Body of pancreas (tissue), 4 donors: ENCODE results near the gene CAMTA1. TPM values are rescaled to one million over a fixed set of nuclear protein-coding genes. Genes with fewer than 3 reads are reported as not detected.

Experiments used
- ATAC-seq: fragments of 150-250 bp; one replicate; pipeline ENCODE4 v1.9.1; 2016
- DNase-seq, 4 donors: peaks; one replicate each; pipeline ENCODE4 v3.0.0-alpha.2; 2019
- H3K27ac ChIP-seq, 4 donors: fragments of 200-600 bp; sonication (generic); 1 replicate in 3 of 4; 2 replicates in 1 of 4; pipeline versions ENCODE4 v1.5.1 to v1.6.1; 2016 to 2019; ENCODE audit warnings: mild to moderate bottlenecking in 1 of 4, mixed read lengths in 1 of 4, moderate library complexity in 1 of 4
- H3K27me3 ChIP-seq, 2 donors: fragments of 200-600 bp; sonication (generic); one replicate each; pipeline ENCODE4 v1.6.0; 2016; ENCODE audit warnings: mild to moderate bottlenecking in 1 of 2
- H3K36me3 ChIP-seq, 2 donors: fragments of 200-600 bp; sonication (generic); replicated peaks in 1 of 2; 2 replicates each; pipeline ENCODE4 v1.5.1; 2016; ENCODE audit warnings: low read depth in 2 of 2; ENCODE audit not compliant: insufficient read depth in 1 of 2
- H3K4me1 ChIP-seq: fragments of 200-600 bp; sonication (generic); one replicate; pipeline ENCODE4 v1.6.0; 2016
- H3K4me3 ChIP-seq, 2 donors: fragments of 200-600 bp; sonication (generic); 1 replicate in 1 of 2; 2 replicates in 1 of 2; pipeline ENCODE4 v1.5.1; 2016 to 2019
- H3K9me3 ChIP-seq, 3 donors: fragments of 200-600 bp; sonication (generic); 1 replicate in 2 of 3; 2 replicates in 1 of 3; pipeline ENCODE4 v1.5.1; 2016
- CTCF ChIP-seq, 7 experiments: fragments of 450-650 bp in 4 of 7; fragments of 200-600 bp in 3 of 7; sonication (generic) in 3 of 7; IDR thresholded peaks; one replicate each; pipeline ENCODE4 v1.5.1; 2016 to 2019; ENCODE audit warnings: antibody characterized with exemption in 7 of 7
- POLR2A ChIP-seq, 3 donors: fragments of 450-650 bp; IDR thresholded peaks; one replicate each; pipeline ENCODE4 v1.6.1; 2016; ENCODE audit warnings: antibody characterized with exemption in 3 of 3, mild to moderate bottlenecking in 2 of 3
- WGBS, 2 donors: methylation state at CpG; one replicate each; pipeline ENCODE4 v1.1.5; 2017; 5-methylcytosine and 5-hydroxymethylcytosine counted together
- intact Hi-C: fragments of 100-400 bp; cut with DNase I; formaldehyde crosslinking; loops from one replicate; pipeline ENCODE4 v1.15.1; 2023
- total RNA-seq, 2 donors: library from RNA; depleted of rRNA; stranded (reverse); fragments of >200 nt; gene quantifications; one replicate each; pipeline ENCODE4 v1.1.0, GENCODE V29; 2016

CAMTA1 gene
- total RNA-seq, 2 donors from 2014 or later: 36.3 to 59.7 TPM

DNA sequence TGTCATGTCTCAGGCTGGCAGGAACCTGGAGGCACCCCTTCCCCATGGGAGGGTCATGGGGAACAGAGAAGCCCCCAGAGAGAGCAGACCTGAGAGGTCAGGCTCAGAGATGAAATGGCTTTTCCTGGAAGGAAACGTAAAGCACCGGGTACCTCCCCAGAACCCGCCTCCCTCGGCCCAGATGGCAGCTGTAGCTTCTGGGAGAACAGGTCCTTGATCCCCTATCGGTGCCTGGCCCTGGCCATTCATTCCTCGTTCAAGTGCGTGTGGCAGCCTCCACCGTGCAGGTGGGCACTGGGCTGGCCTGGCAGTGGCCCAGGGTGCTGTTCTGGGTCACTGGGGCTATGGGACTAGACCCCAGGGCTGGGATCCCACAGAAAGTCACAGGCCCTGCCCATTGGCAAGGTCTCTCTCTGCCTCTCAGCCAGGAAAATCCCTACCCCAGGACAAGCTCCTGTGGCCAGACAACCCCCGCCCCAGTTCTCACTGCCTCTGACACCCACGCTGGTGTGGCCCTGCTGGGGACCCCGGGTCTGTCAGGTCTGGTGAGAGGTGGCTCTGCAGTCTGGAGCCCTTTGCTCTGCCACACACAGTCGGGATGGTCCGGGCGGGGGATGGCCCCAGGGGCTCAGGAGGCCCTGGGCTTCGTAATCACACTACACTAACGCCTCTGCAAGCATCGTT, 802.7 kb downstream of the CAMTA1 start:
- intact Hi-C loops: no loop called here
- TF ChIP-seq POLR2A (IDR thresholded peaks at IDR 0.05) (no peak), CTCF (IDR thresholded peaks at IDR 0.05) (no peak)
- Histone ChIP-seq H3K4me3 (no peak overlapping the region), H3K27me3 (no peaks in the 10 kb centered on the region), H3K9me3 (no peaks in the 10 kb centered on the region), H3K27ac (no peak overlapping the region), H3K36me3 (no peaks in the 10 kb centered on the region), H3K4me1 (peaks cover 13% of the 10 kb centered on the region)
- DNase-seq (no peak), ATAC-seq (no peak)
- WGBS, 2 donors: 75 to 79% methylated on average over 9 to 15 of the region's 17 CpGs

DNA sequence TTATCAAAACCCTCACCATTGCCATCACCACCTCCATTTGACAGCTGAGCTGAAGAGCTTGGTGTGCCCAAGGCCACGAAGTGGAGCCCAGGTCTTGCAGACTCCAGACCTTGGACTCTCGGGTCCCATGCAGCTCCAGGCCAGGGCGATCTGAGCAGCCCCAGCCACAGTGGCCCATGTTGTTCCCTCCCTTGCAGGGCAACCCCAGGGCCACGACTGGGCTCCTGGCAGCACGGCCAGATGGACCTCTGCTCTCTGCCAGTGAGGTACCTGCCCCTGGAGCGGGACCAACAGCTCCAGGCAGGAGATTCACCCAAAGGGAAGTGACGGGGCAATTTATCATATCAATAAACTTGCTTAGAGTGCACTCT, 803.2 kb downstream of the CAMTA1 start:
- Histone ChIP-seq H3K36me3 (no peaks in the 10 kb centered on the region), H3K4me3 (no peak overlapping the region), H3K27ac (no peak overlapping the region), H3K27me3 (no peaks in the 10 kb centered on the region), H3K9me3 (no peaks in the 10 kb centered on the region), H3K4me1 (peaks cover 13% of the 10 kb centered on the region)
- intact Hi-C loops: no loop called here
- no peak for DNase-seq
- TF ChIP-seq POLR2A (IDR thresholded peaks at IDR 0.05): no peak
- TF ChIP-seq CTCF (IDR thresholded peaks at IDR 0.05): no peak
- WGBS, 2 donors: 75 to 78% methylated on average over 5 to 7 of the region's 7 CpGs
- ATAC-seq: no peak

DNA sequence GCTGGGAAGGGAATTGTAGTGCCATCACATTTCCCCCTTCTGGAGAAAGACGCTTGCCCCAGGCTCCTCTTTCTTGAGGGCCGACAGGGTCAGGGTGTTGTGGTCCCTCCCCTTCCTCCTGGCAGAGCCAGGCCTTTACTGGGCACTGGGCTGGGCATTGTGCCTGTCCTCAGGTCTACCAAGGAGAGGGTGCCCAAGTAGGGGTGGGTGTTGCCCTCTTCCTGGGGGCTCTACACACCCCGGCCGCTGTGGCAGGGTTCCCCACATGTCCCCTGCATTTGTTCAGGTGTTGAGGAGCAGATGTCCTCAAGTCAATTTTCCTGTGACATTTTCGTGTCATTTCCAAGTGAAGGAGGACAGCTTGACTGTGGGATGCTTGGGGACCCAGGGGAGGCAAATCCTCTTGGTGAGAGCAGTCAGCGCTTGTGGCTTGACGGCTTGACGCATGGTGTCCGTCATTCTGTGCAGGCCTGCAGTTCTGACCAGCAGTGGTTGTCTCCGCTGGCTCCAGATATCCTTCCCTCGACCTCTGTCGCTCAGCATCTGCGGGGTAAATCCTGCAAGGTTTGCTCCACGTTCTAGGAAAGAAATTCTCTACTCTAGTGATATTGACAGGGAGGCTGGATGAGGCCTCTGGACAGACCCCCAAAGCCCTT, 804.0 kb downstream of the CAMTA1 start:
- Histone ChIP-seq H3K4me3 (no peak overlapping the region), H3K27ac (no peak overlapping the region), H3K36me3 (no peaks in the 10 kb centered on the region), H3K27me3 (no peaks in the 10 kb centered on the region), H3K4me1 (peaks cover 13% of the 10 kb centered on the region), H3K9me3 (no peaks in the 10 kb centered on the region)
- DNase-seq: no peak
- TF ChIP-seq POLR2A (IDR thresholded peaks at IDR 0.05) (no peak), CTCF (IDR thresholded peaks at IDR 0.05) (no peak)
- 85 to 86% methylated on average over 6 to 14 of the region's 14 CpGs for WGBS, 2 donors
- intact Hi-C loops: no loop called here
- no peak for ATAC-seq

- no peaks in the 10 kb centered on the region for H3K9me3 ChIP-seq
- no peaks in the 10 kb centered on the region for H3K36me3 ChIP-seq
- H3K4me1 ChIP-seq: peaks cover 13% of the 10 kb centered on the region
- ATAC-seq (no peak), DNase-seq (no peak)
- no peak overlapping the region for H3K4me3 ChIP-seq
- 80 to 81% methylated on average over 7 to 10 of the region's 10 CpGs for WGBS, 2 donors
- no peak overlapping the region for H3K27ac ChIP-seq
- TF ChIP-seq CTCF (IDR thresholded peaks at IDR 0.05) (no peak), POLR2A (IDR thresholded peaks at IDR 0.05) (no peak)
- H3K27me3 ChIP-seq: no peaks in the 10 kb centered on the region
- intact Hi-C loops: no loop called here
Measured at GRCh38 chr1:7589774-7590425, 804.6 kb downstream of the CAMTA1 start.
